ENCODE measurements around the gene PPM1A. TPM values are rescaled to one million over a fixed set of nuclear protein-coding genes. Genes with fewer than 3 reads are reported as not detected.

PPM1A gene
- total RNA-seq (33.9 and 36.4 TPM in 2 replicates), polyA plus RNA-seq (8.1 and 14.1 TPM in 2 replicates), polyA minus RNA-seq (85.3 and 87.6 TPM in 2 replicates), Bru-seq, nascent RNA (percentile 88 among the genes with signal in this experiment), BruChase-seq, experiment 1, labeled RNA remaining after a 6-hour chase (percentile 85 among the genes with signal in this experiment), BruChase-seq, experiment 2, labeled RNA remaining after a 2-hour chase (percentile 87 among the genes with signal in this experiment)
- polyA plus RNA-seq (2011; cell fraction: cytosol; rRNA removed), result 15.7 and 15.8 TPM in 2 replicates
- 53.9 and 66.4 TPM in 2 replicates for polyA plus RNA-seq (2011; cell fraction: nucleus; rRNA removed)
- polyA plus RNA-seq (2012), result 21.1 and 34.9 TPM in 2 replicates
- polyA minus RNA-seq (2011; cell fraction: cytosol; rRNA and poly(A)+ RNA removed), result 26.2 TPM
- polyA minus RNA-seq (2011; cell fraction: nucleus; rRNA and poly(A)+ RNA removed), result 25.3 and 32.2 TPM in 2 replicates
- long read RNA-seq, full-length matches to known transcripts, result 13 of 38 reads
- long read RNA-seq, partial matches to known transcripts, result 13 of 38 reads
- long read RNA-seq, other reads (novel, unspliced or antisense), result 12 of 38 reads

DNA sequence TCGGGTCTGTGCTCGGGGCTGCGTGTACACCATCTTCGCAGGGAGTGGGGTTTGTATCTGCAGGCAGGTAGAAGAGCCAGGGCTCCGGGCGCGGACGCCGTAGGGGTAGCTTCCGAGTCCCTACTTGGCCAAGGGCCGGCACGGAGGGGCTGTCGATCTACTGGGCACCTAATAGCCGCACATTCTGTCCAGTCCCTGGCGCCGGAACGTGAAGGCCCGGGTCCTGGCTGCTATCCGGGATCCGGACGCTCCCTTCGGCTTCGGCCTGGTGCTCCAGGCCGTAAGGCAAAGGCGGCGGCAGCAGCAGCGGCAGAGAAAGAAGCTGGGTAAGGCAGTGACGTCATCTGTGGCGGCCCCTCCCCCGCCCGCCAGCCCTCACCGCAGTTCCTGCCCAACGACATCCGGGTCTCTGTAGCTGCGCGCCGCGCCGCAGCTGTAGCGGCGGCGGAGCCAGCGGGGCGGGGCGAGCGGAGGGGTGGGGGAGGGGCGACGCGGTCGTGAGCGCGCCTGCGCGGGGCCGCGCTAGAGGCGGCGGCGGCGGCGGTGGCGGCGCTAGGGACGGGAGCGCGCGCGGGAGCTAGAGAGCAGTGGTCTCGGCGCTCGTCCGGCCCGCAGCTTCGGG, at the start of gene PPM1A:
PPM1A (plus strand) TSS at position 525 of the 622 bp plus-strand sequence. CDS start 33,483 bp downstream, outside the sequence.
- BruUV-seq (replicated peaks), result no TSS peak
- peak; percentile 85 for FAIRE-seq
- intact Hi-C loops (cut with micrococcal nuclease), result loop anchor here (1.0 to 10.0 kb wide), 8 partner anchors 82 to 1033 kb away; partner anchors contain the start of genes C14orf39, DHRS7, JKAMP and L3HYPDH

More for the DNA sequence above, at the start of gene PPM1A:
- dilution Hi-C loops (cut with MboI; ENCODE audit: extremely low pct_ligation_motif_present, low sequenced_read_pairs), result no loop called here
- Histone ChIP-seq H3K4me2 (ENCODE audit: insufficient read depth, low read length) (peak within 1 kb of the TSS; percentile 98), H3K79me2 (ENCODE audit: control insufficient read depth, insufficient read depth, low read length) (peaks cover 38% of the 10 kb centered on the region), H3K4me1 (ENCODE audit: control insufficient read depth, extremely low read depth, insufficient read depth, low read length) (peaks cover 26% of the 10 kb centered on the region), H3K9me1 (replicated peaks; ENCODE audit: control insufficient read depth, extremely low read depth, insufficient read depth, low read length) (no peaks in the 10 kb centered on the region), H3K27ac (ENCODE audit: insufficient read depth, low read depth, low read length) (peak within 1 kb of the TSS; percentile 85), H3K9ac (replicated peaks; ENCODE audit: extremely low read depth, insufficient read depth, low read length) (peak within 1 kb of the TSS; percentile 90), H2AFZ (ENCODE audit: low read depth, low read length) (peak within 1 kb of the TSS; percentile 62), H3K4me3 (replicated peaks in 1 of 3; ENCODE audit: insufficient read depth in 1 of 3, low read depth in 1 of 3, low read length in 3 of 3) (peak within 1 kb of the TSS; percentile 81 to 98 (median 96)), H4K20me1 (replicated peaks; ENCODE audit: control insufficient read depth, extremely low read depth, insufficient read depth, low read length) (peaks cover 14% of the 10 kb centered on the region), H3K36me3 (ENCODE audit: control insufficient read depth in 2 of 2, extremely low read depth in 1 of 2, insufficient read depth in 2 of 2, low read length in 2 of 2) (no peaks in the 10 kb centered on the region), H3K27me3 (ENCODE audit: control insufficient read depth in 2 of 2, insufficient read depth in 2 of 2, low read length in 2 of 2) (no peaks in the 10 kb centered on the region), H3K9me3 (replicated peaks; ENCODE audit: control insufficient read depth, insufficient read depth, low read length) (no peaks in the 10 kb centered on the region)
- peak; percentile 72 for TF ChIP-seq POLR2AphosphoS5 (IDR thresholded peaks at IDR 0.05; ENCODE audit: insufficient read depth, low read depth, low read length)
- TF ChIP-seq MYC (IDR thresholded peaks at IDR 0.05; ENCODE audit: low read depth, low read length), result no peak
- peak; percentile 34 for TF ChIP-seq FOS (IDR thresholded peaks at IDR 0.05; ENCODE audit: borderline replicate concordance, insufficient read depth, low read length)
- peak; percentile 66 for TF ChIP-seq JUN (IDR thresholded peaks at IDR 0.05; ENCODE audit: borderline replicate concordance, insufficient read depth, insufficient read length, low read depth)
- peak; percentile 65 for TF ChIP-seq POLR2A (IDR thresholded peaks at IDR 0.05; ENCODE audit: low read depth, low read length)
- TF ChIP-seq, protein P1, sequence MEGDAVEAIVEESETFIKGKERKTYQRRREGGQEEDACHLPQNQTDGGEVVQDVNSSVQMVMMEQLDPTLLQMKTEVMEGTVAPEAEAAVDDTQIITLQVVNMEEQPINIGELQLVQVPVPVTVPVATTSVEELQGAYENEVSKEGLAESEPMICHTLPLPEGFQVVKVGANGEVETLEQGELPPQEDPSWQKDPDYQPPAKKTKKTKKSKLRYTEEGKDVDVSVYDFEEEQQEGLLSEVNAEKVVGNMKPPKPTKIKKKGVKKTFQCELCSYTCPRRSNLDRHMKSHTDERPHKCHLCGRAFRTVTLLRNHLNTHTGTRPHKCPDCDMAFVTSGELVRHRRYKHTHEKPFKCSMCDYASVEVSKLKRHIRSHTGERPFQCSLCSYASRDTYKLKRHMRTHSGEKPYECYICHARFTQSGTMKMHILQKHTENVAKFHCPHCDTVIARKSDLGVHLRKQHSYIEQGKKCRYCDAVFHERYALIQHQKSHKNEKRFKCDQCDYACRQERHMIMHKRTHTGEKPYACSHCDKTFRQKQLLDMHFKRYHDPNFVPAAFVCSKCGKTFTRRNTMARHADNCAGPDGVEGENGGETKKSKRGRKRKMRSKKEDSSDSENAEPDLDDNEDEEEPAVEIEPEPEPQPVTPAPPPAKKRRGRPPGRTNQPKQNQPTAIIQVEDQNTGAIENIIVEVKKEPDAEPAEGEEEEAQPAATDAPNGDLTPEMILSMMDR (IDR thresholded peaks at IDR 0.05; ENCODE audit: extremely low read depth in 1 of 2, insufficient read depth in 1 of 2, low read depth in 1 of 2, low read length in 2 of 2), result no peak
- TF ChIP-seq, protein P2, sequence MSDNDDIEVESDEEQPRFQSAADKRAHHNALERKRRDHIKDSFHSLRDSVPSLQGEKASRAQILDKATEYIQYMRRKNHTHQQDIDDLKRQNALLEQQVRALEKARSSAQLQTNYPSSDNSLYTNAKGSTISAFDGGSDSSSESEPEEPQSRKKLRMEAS (IDR thresholded peaks at IDR 0.05; ENCODE audit: insufficient read depth, insufficient read length), result no peak
- TF ChIP-seq EZH2 (IDR thresholded peaks at IDR 0.05; ENCODE audit: borderline replicate concordance, low read depth, low read length, severe bottlenecking), result no peak
- ChIA-PET POLR2A (interaction anchor here (0.5 kb wide), 1 partner anchor 11 kb away, joined by 3 read pairs; no protein-coding TSS in a partner anchor), CTCF (interaction anchor here (0.8 to 2.2 kb wide), 6 partner anchors 8 to 284 kb away, joined by 3 to 12 read pairs (median 6); no protein-coding TSS in a partner anchor)
- peak; percentile 96 for DNase-seq (ENCODE audit: low read depth, low spot score)
